ENCODE data around the gene LEKR1.

GRCh38 chr3:156859578-156859977, 33.4 kb downstream of the LEKR1 start:
- no peak for TF ChIP-seq POLR2A (IDR thresholded peaks at IDR 0.05)
- TF ChIP-seq, protein P1, sequence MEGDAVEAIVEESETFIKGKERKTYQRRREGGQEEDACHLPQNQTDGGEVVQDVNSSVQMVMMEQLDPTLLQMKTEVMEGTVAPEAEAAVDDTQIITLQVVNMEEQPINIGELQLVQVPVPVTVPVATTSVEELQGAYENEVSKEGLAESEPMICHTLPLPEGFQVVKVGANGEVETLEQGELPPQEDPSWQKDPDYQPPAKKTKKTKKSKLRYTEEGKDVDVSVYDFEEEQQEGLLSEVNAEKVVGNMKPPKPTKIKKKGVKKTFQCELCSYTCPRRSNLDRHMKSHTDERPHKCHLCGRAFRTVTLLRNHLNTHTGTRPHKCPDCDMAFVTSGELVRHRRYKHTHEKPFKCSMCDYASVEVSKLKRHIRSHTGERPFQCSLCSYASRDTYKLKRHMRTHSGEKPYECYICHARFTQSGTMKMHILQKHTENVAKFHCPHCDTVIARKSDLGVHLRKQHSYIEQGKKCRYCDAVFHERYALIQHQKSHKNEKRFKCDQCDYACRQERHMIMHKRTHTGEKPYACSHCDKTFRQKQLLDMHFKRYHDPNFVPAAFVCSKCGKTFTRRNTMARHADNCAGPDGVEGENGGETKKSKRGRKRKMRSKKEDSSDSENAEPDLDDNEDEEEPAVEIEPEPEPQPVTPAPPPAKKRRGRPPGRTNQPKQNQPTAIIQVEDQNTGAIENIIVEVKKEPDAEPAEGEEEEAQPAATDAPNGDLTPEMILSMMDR (IDR thresholded peaks at IDR 0.05) = no peak
